ENCODE measurements around the gene RETREG3. TPM values are rescaled to one million over a fixed set of nuclear protein-coding genes. Genes with fewer than 3 reads are reported as not detected.

The RETREG3 gene
- polyA plus RNA-seq, 1 donor from 2014 or later, result 34.6 TPM

DNA sequence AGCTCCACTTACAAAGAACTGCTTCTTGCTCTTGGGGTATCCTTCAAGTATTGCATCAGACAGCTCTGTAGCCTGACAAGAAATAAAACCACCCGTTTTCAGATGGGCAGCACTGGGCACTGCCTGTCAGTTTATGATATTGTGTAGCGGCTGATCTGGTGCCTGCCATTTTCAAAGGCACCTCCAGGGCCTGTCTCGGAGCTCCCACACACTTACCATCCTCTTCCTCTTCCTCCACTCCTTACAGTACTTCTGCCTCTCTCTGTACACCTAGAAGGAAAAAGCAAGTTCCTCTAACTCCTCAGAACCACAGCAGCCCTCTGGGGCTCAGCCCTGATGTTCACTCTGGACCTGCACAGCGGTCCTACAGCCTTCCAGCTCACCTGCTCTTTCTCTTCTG lies 36.1 kb downstream of the RETREG3 start:
- peaks cover 7% of the 10 kb centered on the region for H3K36me3 ChIP-seq (ENCODE audit: insufficient read depth, low read length)
- H2AFZ ChIP-seq (ENCODE audit: low read depth, low read length), result no peak overlapping the region
- TF ChIP-seq RAD21 (conservative IDR thresholded peaks at IDR 0.05), result no peak
- TF ChIP-seq MXI1 (conservative IDR thresholded peaks at IDR 0.05; ENCODE audit: poor library complexity, severe bottlenecking), result no peak
- no peak for TF ChIP-seq EZH2 (IDR thresholded peaks at IDR 0.05; ENCODE audit: borderline replicate concordance, insufficient read depth, low read length, poor library complexity, severe bottlenecking)
- no peak for TF ChIP-seq SMC3 (conservative IDR thresholded peaks at IDR 0.05; ENCODE audit: poor library complexity)
- no peaks in the 10 kb centered on the region for H3K27me3 ChIP-seq (ENCODE audit: insufficient read depth, low read depth, low read length)
- no peak overlapping the region for H3K4me3 ChIP-seq (ENCODE audit: low read length)
- H4K20me1 ChIP-seq (ENCODE audit: insufficient read depth), result no peaks in the 10 kb centered on the region
- no peaks in the 10 kb centered on the region for H3K9me3 ChIP-seq (ENCODE audit: low read length)
- peaks cover 12% of the 10 kb centered on the region for H3K79me2 ChIP-seq (replicated peaks; ENCODE audit: insufficient read depth, low read length)
- H3F3A ChIP-seq (ENCODE audit: insufficient read depth, low read length, poor library complexity, severe bottlenecking), result no peaks in the 10 kb centered on the region
- no peaks in the 10 kb centered on the region for H3K9me2 ChIP-seq (ENCODE audit: insufficient read depth, low read length)
- H3K27ac ChIP-seq (ENCODE audit: low read length), result no peak overlapping the region
- H3K4me2 ChIP-seq (ENCODE audit: low read length), result no peak overlapping the region
- H3K9ac ChIP-seq (ENCODE audit: low read length), result no peak overlapping the region

DNA sequence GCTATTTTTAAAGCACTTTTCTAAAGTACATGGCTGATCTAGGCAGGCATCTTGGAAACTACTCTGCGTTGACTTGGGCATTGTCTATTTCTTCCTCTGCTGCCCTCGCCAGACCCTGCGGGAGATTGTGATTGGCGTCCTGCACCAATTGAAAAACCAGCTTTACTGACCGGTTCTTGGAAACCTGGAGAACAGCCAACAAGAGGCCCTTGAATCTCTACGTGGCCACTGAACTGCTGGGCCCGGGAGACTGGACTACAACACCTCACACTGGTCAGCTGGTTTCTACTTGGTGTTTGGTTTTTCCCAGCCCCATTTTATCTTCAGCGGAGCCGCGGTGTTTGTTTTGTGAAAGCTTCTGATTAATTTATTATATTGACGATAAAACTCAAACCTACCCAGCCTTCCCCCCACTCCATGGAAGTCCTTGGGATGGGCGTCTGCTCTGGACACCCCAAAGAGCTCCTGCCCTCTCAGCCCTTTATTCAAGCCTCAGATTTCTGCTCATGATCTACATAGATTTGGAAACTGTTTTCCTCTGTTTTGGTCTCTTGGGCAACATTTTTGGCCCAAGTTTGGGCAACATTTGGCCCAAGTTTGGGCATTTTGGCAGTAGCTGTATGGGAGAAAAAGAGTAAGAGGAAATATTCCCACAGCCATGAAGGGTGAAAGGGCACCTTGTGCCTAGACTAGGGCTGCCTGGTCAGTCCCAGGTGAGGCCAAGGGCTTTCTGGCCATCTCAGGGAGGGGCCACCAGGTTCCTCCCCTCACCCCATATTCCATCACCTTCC lies 37.5 kb downstream of the RETREG3 start:
- no peaks in the 10 kb centered on the region for H3K27me3 ChIP-seq (ENCODE audit: insufficient read depth, low read depth, low read length)
- no peaks in the 10 kb centered on the region for H3K9me3 ChIP-seq (ENCODE audit: low read length)
- H3F3A ChIP-seq (ENCODE audit: insufficient read depth, low read length, poor library complexity, severe bottlenecking), result no peaks in the 10 kb centered on the region
- H3K4me2 ChIP-seq (ENCODE audit: low read length), result no peak overlapping the region
- H3K9ac ChIP-seq (ENCODE audit: low read length), result no peak overlapping the region
- H3K79me2 ChIP-seq (replicated peaks; ENCODE audit: insufficient read depth, low read length), result peaks cover 14% of the 10 kb centered on the region
- H3K4me3 ChIP-seq (ENCODE audit: low read length), result no peak overlapping the region
- TF ChIP-seq SMC3 (conservative IDR thresholded peaks at IDR 0.05; ENCODE audit: poor library complexity), result no peak
- no peak for TF ChIP-seq POLR2AphosphoS5 (IDR thresholded peaks at IDR 0.05)
- no peak for TF ChIP-seq TAF1 (IDR thresholded peaks at IDR 0.05; ENCODE audit: low read depth)
- no peak for TF ChIP-seq EZH2 (IDR thresholded peaks at IDR 0.05; ENCODE audit: borderline replicate concordance, insufficient read depth, low read length, poor library complexity, severe bottlenecking)
- no peak for TF ChIP-seq EP300 (conservative IDR thresholded peaks at IDR 0.05; ENCODE audit: poor library complexity, severe bottlenecking)
- no peak for TF ChIP-seq MXI1 (conservative IDR thresholded peaks at IDR 0.05; ENCODE audit: poor library complexity, severe bottlenecking)
- TF ChIP-seq, protein P1, sequence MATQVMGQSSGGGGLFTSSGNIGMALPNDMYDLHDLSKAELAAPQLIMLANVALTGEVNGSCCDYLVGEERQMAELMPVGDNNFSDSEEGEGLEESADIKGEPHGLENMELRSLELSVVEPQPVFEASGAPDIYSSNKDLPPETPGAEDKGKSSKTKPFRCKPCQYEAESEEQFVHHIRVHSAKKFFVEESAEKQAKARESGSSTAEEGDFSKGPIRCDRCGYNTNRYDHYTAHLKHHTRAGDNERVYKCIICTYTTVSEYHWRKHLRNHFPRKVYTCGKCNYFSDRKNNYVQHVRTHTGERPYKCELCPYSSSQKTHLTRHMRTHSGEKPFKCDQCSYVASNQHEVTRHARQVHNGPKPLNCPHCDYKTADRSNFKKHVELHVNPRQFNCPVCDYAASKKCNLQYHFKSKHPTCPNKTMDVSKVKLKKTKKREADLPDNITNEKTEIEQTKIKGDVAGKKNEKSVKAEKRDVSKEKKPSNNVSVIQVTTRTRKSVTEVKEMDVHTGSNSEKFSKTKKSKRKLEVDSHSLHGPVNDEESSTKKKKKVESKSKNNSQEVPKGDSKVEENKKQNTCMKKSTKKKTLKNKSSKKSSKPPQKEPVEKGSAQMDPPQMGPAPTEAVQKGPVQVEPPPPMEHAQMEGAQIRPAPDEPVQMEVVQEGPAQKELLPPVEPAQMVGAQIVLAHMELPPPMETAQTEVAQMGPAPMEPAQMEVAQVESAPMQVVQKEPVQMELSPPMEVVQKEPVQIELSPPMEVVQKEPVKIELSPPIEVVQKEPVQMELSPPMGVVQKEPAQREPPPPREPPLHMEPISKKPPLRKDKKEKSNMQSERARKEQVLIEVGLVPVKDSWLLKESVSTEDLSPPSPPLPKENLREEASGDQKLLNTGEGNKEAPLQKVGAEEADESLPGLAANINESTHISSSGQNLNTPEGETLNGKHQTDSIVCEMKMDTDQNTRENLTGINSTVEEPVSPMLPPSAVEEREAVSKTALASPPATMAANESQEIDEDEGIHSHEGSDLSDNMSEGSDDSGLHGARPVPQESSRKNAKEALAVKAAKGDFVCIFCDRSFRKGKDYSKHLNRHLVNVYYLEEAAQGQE (IDR thresholded peaks at IDR 0.05; ENCODE audit: borderline replicate concordance), result no peak
- TF ChIP-seq, protein P2, sequence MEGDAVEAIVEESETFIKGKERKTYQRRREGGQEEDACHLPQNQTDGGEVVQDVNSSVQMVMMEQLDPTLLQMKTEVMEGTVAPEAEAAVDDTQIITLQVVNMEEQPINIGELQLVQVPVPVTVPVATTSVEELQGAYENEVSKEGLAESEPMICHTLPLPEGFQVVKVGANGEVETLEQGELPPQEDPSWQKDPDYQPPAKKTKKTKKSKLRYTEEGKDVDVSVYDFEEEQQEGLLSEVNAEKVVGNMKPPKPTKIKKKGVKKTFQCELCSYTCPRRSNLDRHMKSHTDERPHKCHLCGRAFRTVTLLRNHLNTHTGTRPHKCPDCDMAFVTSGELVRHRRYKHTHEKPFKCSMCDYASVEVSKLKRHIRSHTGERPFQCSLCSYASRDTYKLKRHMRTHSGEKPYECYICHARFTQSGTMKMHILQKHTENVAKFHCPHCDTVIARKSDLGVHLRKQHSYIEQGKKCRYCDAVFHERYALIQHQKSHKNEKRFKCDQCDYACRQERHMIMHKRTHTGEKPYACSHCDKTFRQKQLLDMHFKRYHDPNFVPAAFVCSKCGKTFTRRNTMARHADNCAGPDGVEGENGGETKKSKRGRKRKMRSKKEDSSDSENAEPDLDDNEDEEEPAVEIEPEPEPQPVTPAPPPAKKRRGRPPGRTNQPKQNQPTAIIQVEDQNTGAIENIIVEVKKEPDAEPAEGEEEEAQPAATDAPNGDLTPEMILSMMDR (IDR thresholded peaks at IDR 0.05; ENCODE audit: poor library complexity, severe bottlenecking), result no peak
- TF ChIP-seq RAD21 (conservative IDR thresholded peaks at IDR 0.05), result no peak
- H4K20me1 ChIP-seq (ENCODE audit: insufficient read depth), result no peaks in the 10 kb centered on the region
- peaks cover 7% of the 10 kb centered on the region for H3K36me3 ChIP-seq (ENCODE audit: insufficient read depth, low read length)
- no peak overlapping the region for H2AFZ ChIP-seq (ENCODE audit: low read depth, low read length)
- no peaks in the 10 kb centered on the region for H3K9me2 ChIP-seq (ENCODE audit: insufficient read depth, low read length)
- H3K27ac ChIP-seq (ENCODE audit: low read length), result no peak overlapping the region

All from neural cell (in vitro differentiated cells).